Measurements from ENCODE around the gene PSD2.
A peak's percentile ranks its signal among the peaks of the same experiment; 100 is the strongest.

Gene PSD2

GRCh38 chr5:139861021-139861888 is 65.6 kb downstream of the PSD2 start:
- DNase-seq, result no peak

- no peak for DNase-seq
Observed at GRCh38 chr5:139861889-139862207, 66.2 kb downstream of the PSD2 start.

GRCh38 chr5:139862313-139862712 is 66.7 kb downstream of the PSD2 start:
- DNase-seq, result no peak

GRCh38 chr5:139862803-139863202 is 67.2 kb downstream of the PSD2 start:
- DNase-seq, result no peak

GRCh38 chr5:139863361-139863760 is 67.8 kb downstream of the PSD2 start:
- no peak for DNase-seq

GRCh38 chr5:139863855-139864558 is 68.4 kb downstream of the PSD2 start:
- peak; percentile 67 to 70 for DNase-seq

- no peak for DNase-seq
Observed at GRCh38 chr5:139864716-139865483, 69.3 kb downstream of the PSD2 start.

- no peak for DNase-seq
Observed at GRCh38 chr5:139867109-139867508, 71.5 kb downstream of the PSD2 start.

- DNase-seq, result no peak
Observed at GRCh38 chr5:139867581-139867980, 72.0 kb downstream of the PSD2 start.

- no peak for DNase-seq
Observed at GRCh38 chr5:139869042-139869790, 73.6 kb downstream of the PSD2 start.

GRCh38 chr5:139870677-139871076 is 75.1 kb downstream of the PSD2 start:
- DNase-seq, result no peak

- DNase-seq, result no peak
Observed at GRCh38 chr5:139871614-139872013, 76.0 kb downstream of the PSD2 start.

GRCh38 chr5:139872052-139872766 is 76.6 kb downstream of the PSD2 start:
- DNase-seq, result no peak

GRCh38 chr5:139872851-139873794 is 77.5 kb downstream of the PSD2 start:
- no peak for DNase-seq

- no peak for DNase-seq
Observed at GRCh38 chr5:139875957-139876356, 80.3 kb downstream of the PSD2 start.

GRCh38 chr5:139877129-139877597 is 81.6 kb downstream of the PSD2 start:
- DNase-seq, result no peak

GRCh38 chr5:139878093-139878492 is 82.5 kb downstream of the PSD2 start:
- DNase-seq, result no peak

- no peak for DNase-seq
Observed at GRCh38 chr5:139880416-139881142, 85.0 kb downstream of the PSD2 start.

GRCh38 chr5:139881143-139881733 is 85.6 kb downstream of the PSD2 start:
- no peak for DNase-seq

- no peak for DNase-seq
Observed at GRCh38 chr5:139882316-139882715, 86.7 kb downstream of the PSD2 start.
